ENCODE measurements around the gene PLCB1. TPM values are rescaled to one million over a fixed set of nuclear protein-coding genes. Genes with fewer than 3 reads are reported as not detected.

Gene PLCB1
- total and polyA plus RNA-seq, 2 of the 4 experiments (the other 2 are of a cell fraction): 5.6 to 16.1 TPM

DNA sequence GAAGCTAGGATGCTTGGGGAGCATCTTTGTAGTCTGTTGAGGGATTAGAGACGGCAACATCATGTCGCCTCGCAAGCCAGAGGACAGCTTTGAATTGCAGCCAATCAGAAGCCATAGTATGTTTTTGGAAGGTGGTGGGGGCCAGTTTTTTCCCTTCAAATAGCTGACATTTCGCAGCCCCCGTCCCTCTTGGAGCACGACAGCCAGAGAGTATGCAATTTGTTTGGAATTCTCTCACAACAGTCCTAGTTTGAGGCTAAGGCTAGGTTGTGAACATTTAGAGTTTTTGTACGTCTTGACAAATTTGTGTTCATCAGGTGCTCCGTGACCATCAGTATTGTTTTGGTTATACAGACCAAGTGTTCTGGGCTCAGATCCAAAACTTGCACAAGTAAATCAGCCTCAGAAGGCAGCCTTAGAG lies 83.3 kb downstream of the PLCB1 start:
- Histone ChIP-seq H3K56ac (ENCODE audit: extremely low read depth, insufficient read depth, low read length) (no peak overlapping the region), H3K4ac (ENCODE audit: low read depth, low read length) (peak overlapping the region; percentile 63; the same call in 1 of the 2 replicates), H3K27me3 (ENCODE audit: control insufficient read depth, insufficient read depth, low read length) (no peaks in the 10 kb centered on the region), H4K91ac (ENCODE audit: insufficient read depth, low read depth, low read length) (peak overlapping the region; percentile 8; the same call in 1 of the 2 replicates), H2AK9ac (replicated peaks; ENCODE audit: low read depth, low read length, poor library complexity) (no peak overlapping the region), H4K5ac (ENCODE audit: low read depth, low read length) (peak overlapping the region; percentile 45; the same call in 1 of the 2 replicates), H3K27ac (ENCODE audit: insufficient read depth, low read length) (no peak overlapping the region), H2AK5ac (ENCODE audit: low read depth, low read length) (peak overlapping the region; percentile 39; the same call in 1 of the 2 replicates), H3K23ac (ENCODE audit: low read depth, low read length) (0 out of 2 replicates have a peak overlapping the region, but pooled peaks have one; percentile 15), H2BK15ac (ENCODE audit: low read depth, low read length) (peak overlapping the region; percentile 16; the same call in 2 of the 3 replicates), H3K9ac (ENCODE audit: low read depth, low read length) (no peak overlapping the region), H3K79me1 (ENCODE audit: low read depth in 1 of 2, low read length in 2 of 2) (peaks cover 21 to 41% of the 10 kb centered on the region in 2 experiments), H3K9me3 (ENCODE audit: control insufficient read depth, insufficient read depth, low read length) (no peaks in the 10 kb centered on the region), H3K4me1 (ENCODE audit: control insufficient read depth, insufficient read depth, low read length) (peaks cover 21% of the 10 kb centered on the region), H2AFZ (replicated peaks; ENCODE audit: low read length, poor library complexity) (peak overlapping the region; percentile 61), H2BK5ac (ENCODE audit: low read depth, low read length, poor library complexity, severe bottlenecking) (peak overlapping the region; percentile 25), H3K9me1 (ENCODE audit: insufficient read depth, low read length) (peaks cover 3% of the 10 kb centered on the region; the same call in 1 of the 2 replicates), H4K8ac (ENCODE audit: low read depth in 2 of 2, low read length in 2 of 2) (peak overlapping the region in 1 of 2 experiments; percentile 22; a peak in 1 of 4 replicates), H3K18ac (ENCODE audit: low read depth, low read length) (peak overlapping the region; percentile 61; the same call in 1 of the 2 replicates), H3K36me3 (ENCODE audit: control insufficient read depth, insufficient read depth, low read length) (no peaks in the 10 kb centered on the region), H2BK120ac (ENCODE audit: low read depth, low read length) (peak overlapping the region; percentile 11), H4K20me1 (ENCODE audit: insufficient read depth, low read length) (no peaks in the 10 kb centered on the region), H3K14ac (replicated peaks; ENCODE audit: low read depth, low read length) (peak overlapping the region; percentile 15), H3K4me2 (ENCODE audit: low read depth, low read length) (peak overlapping the region; percentile 86), H3K4me3 (ENCODE audit: insufficient read depth, low read depth, low read length) (no peak overlapping the region), H2BK20ac (ENCODE audit: low read depth, low read length) (peak overlapping the region; percentile 58)
- CTCF ChIA-PET: interaction anchor here (0.6 kb wide), 1 partner anchor 55 kb away, joined by 3 read pairs; no protein-coding TSS in a partner anchor
- 38% methylated on average over 5 of the region's 8 CpGs; no CpG with 5 or more reads in 1 of the 2 experiments for WGBS, 2 experiments (ENCODE audit: extremely low coverage in 2 of 2, insufficient read length in 1 of 2)
- ATAC-seq (ENCODE audit: low read depth): no peak
- peak; percentile 83 for DNase-seq
- intact Hi-C loops (cut with micrococcal nuclease): no loop called here
- in situ Hi-C loops (cut with MboI; ENCODE audit: low sequenced_read_pairs): no loop called here
- no peak for TF ChIP-seq POLR2A (IDR thresholded peaks at IDR 0.05; ENCODE audit: low read depth, low read length)
- dilution Hi-C loops (cut with HindIII; ENCODE audit: low sequenced_read_pairs, unreplicated experiment): no loop called here
- BruUV-seq (replicated peaks): no TSS peak
- POLR2A ChIA-PET (ENCODE audit: unreplicated experiment): no interaction called here
